ENCODE measurements around the gene GSTM4. TPM values are rescaled to one million over a fixed set of nuclear protein-coding genes. Genes with fewer than 3 reads are reported as not detected.
"Not testable (repeated sequence)": the region's sequence is repeated elsewhere in the genome, so short reads cannot be mapped to it uniquely, and the experiment has no call there.

GSTM4 gene
- polyA plus RNA-seq, 2 of the 4 experiments (the other 2 are of a cell fraction), result 13.0 to 17.2 TPM

DNA sequence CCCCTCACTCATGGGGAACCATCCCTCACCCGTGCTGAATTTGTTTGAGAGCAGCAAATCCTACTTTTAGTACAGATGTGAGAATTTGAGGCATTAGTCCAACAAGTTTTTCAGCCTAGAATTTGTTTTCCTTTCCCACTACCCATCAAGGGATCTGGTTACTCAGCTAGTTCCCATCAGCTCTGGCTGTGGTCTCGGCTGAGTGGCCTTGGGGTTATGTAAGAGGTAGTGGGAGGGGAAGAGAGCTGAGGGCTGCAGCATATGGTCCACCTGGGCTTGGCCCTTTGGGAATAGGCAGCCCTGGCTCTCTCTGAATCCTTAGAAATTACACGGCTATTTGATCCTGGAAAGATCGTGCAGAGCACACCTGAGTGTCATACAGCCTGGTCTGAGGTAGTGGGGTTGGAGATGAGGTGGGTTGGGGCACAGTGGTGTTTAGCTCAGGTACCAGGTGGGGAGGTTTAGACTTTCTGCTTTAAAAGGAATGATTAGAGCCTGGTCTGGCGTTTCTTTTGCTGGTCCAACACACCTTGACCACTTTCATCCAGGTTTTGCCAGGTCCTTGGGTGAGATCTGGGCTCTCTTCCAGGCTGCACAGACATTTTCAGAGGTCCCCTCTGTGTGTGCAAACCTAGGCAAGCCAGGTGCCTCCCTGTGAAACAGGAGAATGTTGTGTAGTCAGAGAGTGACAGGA lies 4.2 kb downstream of the GSTM4 start:
- Histone ChIP-seq H3K9me3 (no peaks in the 10 kb centered on the region), H3K4me2 (no peak overlapping the region), H3K4me1 (peaks cover 7% of the 10 kb centered on the region; the same call in 1 of the 3 replicates), H3K4me3 (no peak overlapping the region), H3K27ac (no peak overlapping the region)
- ChIA-PET POLR2A (no interaction called here), CTCF (interaction anchor here (1.5 to 3.9 kb wide), 3 partner anchors 11 to 113 kb away, joined by 5 to 9 read pairs (median 5); no protein-coding TSS in a partner anchor)
- DNase-seq (ENCODE audit: low read depth in 1 of 2, low spot score in 1 of 2) (no peak), FAIRE-seq (no peak), ATAC-seq (no peak)
- 93% methylated on average over 4 of the region's 5 CpGs for WGBS (ENCODE audit: missing lambda C conversion rate)
- TF ChIP-seq, protein P1, sequence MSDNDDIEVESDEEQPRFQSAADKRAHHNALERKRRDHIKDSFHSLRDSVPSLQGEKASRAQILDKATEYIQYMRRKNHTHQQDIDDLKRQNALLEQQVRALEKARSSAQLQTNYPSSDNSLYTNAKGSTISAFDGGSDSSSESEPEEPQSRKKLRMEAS (IDR thresholded peaks at IDR 0.05), result no peak
- TF ChIP-seq ZFP36 (IDR thresholded peaks at IDR 0.05; ENCODE audit: borderline replicate concordance, partially characterized antibody) (no peak), CTCF (IDR thresholded peaks at IDR 0.05) (no peak), PHF8 (IDR thresholded peaks at IDR 0.05; ENCODE audit: borderline replicate concordance, low read depth) (no peak), CHD4 (IDR thresholded peaks at IDR 0.05; ENCODE audit: borderline replicate concordance) (no peak), HEYL (CRISPR knock-in tag; IDR thresholded peaks at IDR 0.05) (no peak), ZC3H11A (IDR thresholded peaks at IDR 0.05) (no peak), NPAS2 (CRISPR knock-in tag; IDR thresholded peaks at IDR 0.05; ENCODE audit: borderline replicate concordance) (no peak), POLR2A (IDR thresholded peaks at IDR 0.05; ENCODE audit: low read length) (no peak)

DNA sequence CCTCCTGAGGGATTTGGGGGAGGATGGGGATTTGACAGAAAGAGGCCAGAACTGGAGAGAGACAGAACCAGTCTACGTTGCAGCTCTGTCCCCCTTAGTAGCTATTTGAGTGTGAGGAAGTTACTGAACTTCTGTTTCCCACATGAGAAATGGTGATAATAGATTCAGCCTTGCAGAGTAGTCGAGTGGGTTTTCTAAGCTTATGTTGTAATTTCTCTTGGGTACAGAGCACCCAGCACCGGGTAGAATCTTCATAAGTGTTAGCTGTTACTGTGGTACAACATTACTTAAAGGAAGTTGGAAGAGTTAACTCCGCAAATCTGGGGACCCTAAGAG lies 4.8 kb downstream of the GSTM4 start:
- DNase-seq (ENCODE audit: low read depth in 1 of 2, low spot score in 1 of 2); ATAC-seq; POLR2A ChIA-PET; FAIRE-seq; H3K4me3 ChIP-seq; H3K4me2 ChIP-seq; H3K9me3 ChIP-seq; H3K27ac ChIP-seq; H3K4me1 ChIP-seq: not testable (repeated sequence)
- WGBS (ENCODE audit: missing lambda C conversion rate), result 78% methylated on average over 3 of the region's 4 CpGs
- CTCF ChIA-PET, result interaction anchor here (3.9 kb wide), 1 partner anchor 21 kb away, joined by 9 read pairs; no protein-coding TSS in a partner anchor

DNA sequence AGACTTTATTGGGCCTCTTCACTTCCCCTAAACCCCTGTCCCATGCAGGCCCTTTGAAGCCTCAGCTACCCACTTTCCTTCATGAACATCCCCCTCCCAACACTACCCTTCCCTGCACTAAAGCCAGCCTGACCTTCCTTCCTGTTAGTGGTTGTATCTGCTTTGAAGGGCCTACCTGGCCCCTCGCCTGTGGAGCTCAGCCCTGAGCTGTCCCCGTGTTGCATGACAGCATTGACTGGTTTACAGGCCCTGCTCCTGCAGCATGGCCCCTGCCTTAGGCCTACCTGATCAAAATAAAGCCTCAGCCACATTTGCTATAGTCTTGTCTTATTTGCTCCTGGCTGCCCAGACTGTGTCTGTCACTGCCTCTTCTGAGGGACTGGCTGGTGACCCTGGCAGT lies 5.5 kb downstream of the GSTM4 start:
- Histone ChIP-seq H3K9me3 (no peaks in the 10 kb centered on the region), H3K4me1 (peaks cover 4% of the 10 kb centered on the region; the same call in 1 of the 3 replicates), H3K27ac (no peak overlapping the region), H3K4me2 (no peak overlapping the region), H3K4me3 (no peak overlapping the region)
- TF ChIP-seq TP53 (CRISPR knock-in tag; IDR thresholded peaks at IDR 0.05) (no peak), MAFK (IDR thresholded peaks at IDR 0.05; ENCODE audit: partially characterized antibody) (no peak), KDM5A (IDR thresholded peaks at IDR 0.05) (no peak), KDM1A (IDR thresholded peaks at IDR 0.05; ENCODE audit: low read depth) (no peak), NR3C1 (IDR thresholded peaks at IDR 0.05) (no peak), HOXA7 (CRISPR knock-in tag; IDR thresholded peaks at IDR 0.05) (no peak), ZNF302 (CRISPR knock-in tag; IDR thresholded peaks at IDR 0.05) (no peak), FOXS1 (CRISPR knock-in tag; IDR thresholded peaks at IDR 0.05) (no peak), E2F6 (IDR thresholded peaks at IDR 0.05; ENCODE audit: borderline replicate concordance, low read depth) (no peak), HEYL (CRISPR knock-in tag; IDR thresholded peaks at IDR 0.05) (no peak), SREBF2 (IDR thresholded peaks at IDR 0.05) (no peak), EP300 (IDR thresholded peaks at IDR 0.05) (no peak), SMC3 (IDR thresholded peaks at IDR 0.05) (no peak), ZFP36 (IDR thresholded peaks at IDR 0.05; ENCODE audit: borderline replicate concordance, partially characterized antibody) (no peak)
- TF ChIP-seq, protein P2, sequence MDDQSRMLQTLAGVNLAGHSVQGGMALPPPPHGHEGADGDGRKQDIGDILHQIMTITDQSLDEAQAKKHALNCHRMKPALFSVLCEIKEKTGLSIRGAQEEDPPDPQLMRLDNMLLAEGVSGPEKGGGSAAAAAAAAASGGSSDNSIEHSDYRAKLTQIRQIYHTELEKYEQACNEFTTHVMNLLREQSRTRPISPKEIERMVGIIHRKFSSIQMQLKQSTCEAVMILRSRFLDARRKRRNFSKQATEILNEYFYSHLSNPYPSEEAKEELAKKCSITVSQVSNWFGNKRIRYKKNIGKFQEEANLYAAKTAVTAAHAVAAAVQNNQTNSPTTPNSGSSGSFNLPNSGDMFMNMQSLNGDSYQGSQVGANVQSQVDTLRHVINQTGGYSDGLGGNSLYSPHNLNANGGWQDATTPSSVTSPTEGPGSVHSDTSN (IDR thresholded peaks at IDR 0.05), result no peak
- ChIA-PET POLR2A (no interaction called here), CTCF (interaction anchor here (0.6 to 3.9 kb wide), 8 partner anchors 12 to 351 kb away, joined by 3 to 10 read pairs (median 4); no protein-coding TSS in a partner anchor)
- FAIRE-seq (no peak), DNase-seq (ENCODE audit: low read depth in 1 of 2, low spot score in 1 of 2) (no peak), ATAC-seq (no peak)
- 72% methylated on average over 2 of the region's 2 CpGs for WGBS (ENCODE audit: missing lambda C conversion rate)
